ENCODE data around the gene GNAI2.

The GNAI2 gene

GRCh38 chr3:50235716-50236483, at the start of gene GNAI2:
Gene GNAI2 (plus strand): TSS chr3:50236204. CDS start chr3:50236336, 132 bp downstream.
- DNase-seq, result peak; percentile 88 to 91

- no peak for DNase-seq
Observed at GRCh38 chr3:50187750-50188149, 48.3 kb upstream of the GNAI2 start.

GRCh38 chr3:50189274-50189673, 46.7 kb upstream of the GNAI2 start:
- DNase-seq, result peak in 1 of 2 experiments; percentile 31

GRCh38 chr3:50189989-50190388, 46.0 kb upstream of the GNAI2 start:
- no peak for DNase-seq

GRCh38 chr3:50190936-50191660, 44.9 kb upstream of the GNAI2 start, which contains the start of gene GNAT1:
Gene GNAT1 (plus strand): TSS chr3:50191610. CDS start chr3:50191726, 116 bp downstream.
- DNase-seq, result no peak

GRCh38 chr3:50192124-50192523, 43.9 kb upstream of the GNAI2 start:
- no peak for DNase-seq

- DNase-seq, result peak; percentile 31 to 62
Observed at GRCh38 chr3:50192689-50193141, 43.3 kb upstream of the GNAI2 start.

- no peak for DNase-seq
Observed at GRCh38 chr3:50193286-50193685, 42.7 kb upstream of the GNAI2 start.

GRCh38 chr3:50193746-50194127, 42.3 kb upstream of the GNAI2 start:
- DNase-seq, result no peak

- DNase-seq, result peak in 1 of 2 experiments; percentile 59
Observed at GRCh38 chr3:50194128-50194902, 41.7 kb upstream of the GNAI2 start.

GRCh38 chr3:50194903-50195500, 41.0 kb upstream of the GNAI2 start:
- DNase-seq, result no peak

GRCh38 chr3:50195501-50196252, 40.3 kb upstream of the GNAI2 start:
- no peak for DNase-seq

- DNase-seq, result no peak
Observed at GRCh38 chr3:50196253-50196801, 39.7 kb upstream of the GNAI2 start.

- DNase-seq, result no peak
Observed at GRCh38 chr3:50201573-50202315, 34.3 kb upstream of the GNAI2 start.

GRCh38 chr3:50202353-50203112, 33.5 kb upstream of the GNAI2 start:
- no peak for DNase-seq

GRCh38 chr3:50203113-50203808, 32.7 kb upstream of the GNAI2 start:
- DNase-seq, result no peak

GRCh38 chr3:50203809-50204803, 31.9 kb upstream of the GNAI2 start:
- no peak for DNase-seq

- DNase-seq, result no peak
Observed at GRCh38 chr3:50204804-50205412, 31.1 kb upstream of the GNAI2 start, which contains the start of gene SLC38A3. Gene SLC38A3 (plus strand): TSS chr3:50205271. CDS start chr3:50214200, 8,929 bp downstream.
